Adrenal gland (tissue), 5 donors: ENCODE measurements around the gene FAM83B.

Source experiments
- CTCF ChIP-seq, 6 experiments: fragments of 450-650 bp in 4 of 6; fragments of 200-600 bp in 2 of 6; sonication (generic) in 1 of 6; IDR thresholded peaks; 1 replicate in 5 of 6; 2 replicates in 1 of 6; pipeline versions ENCODE4 v1.5.1 to v1.8.0; 2016 to 2021; ENCODE audit warnings: antibody characterized with exemption in 6 of 6, mild to moderate bottlenecking in 2 of 6, moderate library complexity in 1 of 6
- POLR2A ChIP-seq, 2 donors: fragments of 450-650 bp; IDR thresholded peaks; one replicate each; pipeline ENCODE4 v1.6.1; 2017; ENCODE audit warnings: antibody characterized with exemption in 2 of 2, mild to moderate bottlenecking in 2 of 2, moderate library complexity in 1 of 2
- donor health status: DM: no; HTN: no; CAD: no.

- TF ChIP-seq CTCF (IDR thresholded peaks at IDR 0.05): no peak
- TF ChIP-seq POLR2A (IDR thresholded peaks at IDR 0.05): no peak
These were observed 53.4 kb downstream of the FAM83B start for GRCh38 chr6:54899986-54900385.
